Hepatocyte (in vitro differentiated cells): ENCODE measurements around the gene GPATCH4.

ENCODE experiments used
- EZH2 ChIP-seq: fragments of 200-600 bp; sonication (generic); IDR thresholded peaks from 2 replicates; pipeline ENCODE4 v1.6.1; 2016; ENCODE audit warnings: antibody characterized with exemption, mild to moderate bottlenecking, borderline replicate concordance
- EZH2phosphoT487 ChIP-seq: fragments of 200-600 bp; sonication (generic); IDR thresholded peaks from one replicate; pipeline ENCODE4 v1.6.1; 2018; ENCODE audit warnings: antibody characterized with exemption, mild to moderate bottlenecking, low read depth, moderate library complexity; ENCODE audit not compliant: unreplicated experiment, severe bottlenecking
- TF ChIP-seq, protein P1 (sequence below): fragments of 200-600 bp; sonication (generic); IDR thresholded peaks from 2 replicates; pipeline ENCODE4 v1.5.1; 2016; ENCODE audit warnings: antibody characterized with exemption, mild to moderate bottlenecking; ENCODE audit not compliant: poor library complexity

DNA sequence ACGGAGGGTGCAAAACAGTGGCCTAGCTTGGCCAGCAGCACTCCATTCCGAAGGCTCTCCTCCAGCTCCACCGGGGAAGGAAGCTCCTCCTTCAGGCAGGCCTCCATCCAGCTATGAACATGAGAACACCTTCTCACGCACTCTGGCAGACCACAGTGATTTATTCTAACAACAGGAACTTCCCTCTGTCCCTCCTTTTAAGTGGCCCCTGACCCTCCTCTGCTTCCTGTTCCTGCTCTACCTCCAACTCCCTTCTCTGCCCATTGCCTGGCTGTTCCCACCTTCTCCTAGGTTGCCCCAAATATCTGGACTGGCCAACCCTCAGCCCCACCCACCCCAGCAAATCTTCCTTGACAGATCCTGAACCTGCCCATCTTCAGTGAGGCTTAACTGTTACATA, 34.8 kb downstream of the GPATCH4 start:
- TF ChIP-seq, protein P1, sequence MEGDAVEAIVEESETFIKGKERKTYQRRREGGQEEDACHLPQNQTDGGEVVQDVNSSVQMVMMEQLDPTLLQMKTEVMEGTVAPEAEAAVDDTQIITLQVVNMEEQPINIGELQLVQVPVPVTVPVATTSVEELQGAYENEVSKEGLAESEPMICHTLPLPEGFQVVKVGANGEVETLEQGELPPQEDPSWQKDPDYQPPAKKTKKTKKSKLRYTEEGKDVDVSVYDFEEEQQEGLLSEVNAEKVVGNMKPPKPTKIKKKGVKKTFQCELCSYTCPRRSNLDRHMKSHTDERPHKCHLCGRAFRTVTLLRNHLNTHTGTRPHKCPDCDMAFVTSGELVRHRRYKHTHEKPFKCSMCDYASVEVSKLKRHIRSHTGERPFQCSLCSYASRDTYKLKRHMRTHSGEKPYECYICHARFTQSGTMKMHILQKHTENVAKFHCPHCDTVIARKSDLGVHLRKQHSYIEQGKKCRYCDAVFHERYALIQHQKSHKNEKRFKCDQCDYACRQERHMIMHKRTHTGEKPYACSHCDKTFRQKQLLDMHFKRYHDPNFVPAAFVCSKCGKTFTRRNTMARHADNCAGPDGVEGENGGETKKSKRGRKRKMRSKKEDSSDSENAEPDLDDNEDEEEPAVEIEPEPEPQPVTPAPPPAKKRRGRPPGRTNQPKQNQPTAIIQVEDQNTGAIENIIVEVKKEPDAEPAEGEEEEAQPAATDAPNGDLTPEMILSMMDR, result no peak
- TF ChIP-seq EZH2 (no peak), EZH2phosphoT487 (no peak)
